HG03354 (cell line): ENCODE measurements around the gene SFT2D2.

Experiments used
- ATAC-seq: cut with Tn5 transposase; IDR thresholded peaks from one replicate; pipeline ENCODE4 v1.9.1; 2021; ENCODE audit warnings: mild to moderate bottlenecking; ENCODE audit not compliant: unreplicated experiment, poor library complexity, severe bottlenecking

SFT2D2 gene

GRCh38 chr1:168260393-168260792 is 34.6 kb downstream of the SFT2D2 start:
- ATAC-seq, result no peak

GRCh38 chr1:168261390-168261789 is 35.6 kb downstream of the SFT2D2 start:
- no peak for ATAC-seq

GRCh38 chr1:168263130-168263529 is 37.3 kb downstream of the SFT2D2 start:
- no peak for ATAC-seq

- no peak for ATAC-seq
Observed at GRCh38 chr1:168264296-168264695, 38.5 kb downstream of the SFT2D2 start.

- ATAC-seq, result no peak
Observed at GRCh38 chr1:168265596-168265995, 39.8 kb downstream of the SFT2D2 start.

- no peak for ATAC-seq
Observed at GRCh38 chr1:168266644-168267186, 40.9 kb downstream of the SFT2D2 start.

GRCh38 chr1:168271636-168272035 is 45.8 kb downstream of the SFT2D2 start:
- ATAC-seq, result no peak

GRCh38 chr1:168273575-168273974 is 47.8 kb downstream of the SFT2D2 start:
- no peak for ATAC-seq

- no peak for ATAC-seq
Observed at GRCh38 chr1:168279253-168279652, 53.4 kb downstream of the SFT2D2 start.

- ATAC-seq, result no peak
Observed at GRCh38 chr1:168280296-168280927, 54.6 kb downstream of the SFT2D2 start, which contains the start of gene TBX19. TSS of gene TBX19 (plus strand) at chr1:168280877. CDS start at chr1:168281091, 214 bp downstream.

GRCh38 chr1:168281603-168282325 is 56.0 kb downstream of the SFT2D2 start:
- no peak for ATAC-seq

- no peak for ATAC-seq
Observed at GRCh38 chr1:168285521-168285790, 59.7 kb downstream of the SFT2D2 start.

- ATAC-seq, result no peak
Observed at GRCh38 chr1:168285971-168286927, 60.4 kb downstream of the SFT2D2 start.

GRCh38 chr1:168287237-168287664 is 61.4 kb downstream of the SFT2D2 start:
- ATAC-seq, result no peak

- ATAC-seq, result no peak
Observed at GRCh38 chr1:168288311-168289052, 62.7 kb downstream of the SFT2D2 start.

- ATAC-seq, result no peak
Observed at GRCh38 chr1:168291222-168291837, 65.5 kb downstream of the SFT2D2 start.

GRCh38 chr1:168293356-168293755 is 67.6 kb downstream of the SFT2D2 start:
- no peak for ATAC-seq

- ATAC-seq, result no peak
Observed at GRCh38 chr1:168295411-168296114, 69.8 kb downstream of the SFT2D2 start.
